ENCODE measurements around the gene ZIC5.

ZIC5 gene

DNA sequence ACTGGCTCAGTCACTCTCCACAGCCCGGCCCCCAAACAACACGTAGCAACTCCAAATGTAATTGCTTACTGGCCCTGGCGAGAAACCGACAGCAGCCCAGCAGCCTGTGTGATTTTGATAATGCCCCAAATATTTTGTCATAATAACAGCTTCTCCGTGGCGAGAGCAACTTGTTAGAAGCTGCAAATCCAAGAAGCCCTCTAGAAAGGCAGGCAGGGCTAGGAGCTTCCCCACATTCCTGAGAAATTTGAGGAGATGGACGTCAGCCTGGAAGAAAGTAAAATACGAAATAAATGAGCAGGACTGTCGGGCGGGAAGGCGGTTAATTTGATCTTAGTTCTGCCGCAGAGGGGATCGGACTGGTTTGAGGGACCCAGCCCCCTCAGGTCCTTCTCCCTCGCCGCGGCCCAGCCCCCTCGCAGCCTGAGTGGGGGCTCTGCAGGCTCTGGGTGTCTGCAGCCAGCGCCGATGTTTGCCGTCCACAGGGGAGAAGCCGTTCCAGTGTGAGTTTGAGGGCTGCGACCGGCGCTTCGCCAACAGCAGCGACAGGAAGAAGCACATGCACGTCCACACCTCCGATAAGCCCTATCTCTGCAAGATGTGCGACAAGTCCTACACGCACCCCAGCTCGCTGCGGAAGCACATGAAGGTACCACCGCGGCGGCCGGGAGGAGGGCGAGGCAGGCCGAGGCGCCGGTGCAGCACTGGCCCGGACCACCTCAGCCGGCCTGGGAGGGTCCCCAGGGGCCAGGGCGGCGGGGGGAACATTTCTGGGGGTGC, 13.1 kb upstream of the ZIC5 start:
- H3K4me3 ChIP-seq (ENCODE audit: severe bottlenecking): no peak overlapping the region
- H3K36me3 ChIP-seq (ENCODE audit: low read depth): no peaks in the 10 kb centered on the region
- H3K9me3 ChIP-seq (ENCODE audit: severe bottlenecking): no peaks in the 10 kb centered on the region
- TF ChIP-seq, protein P1, sequence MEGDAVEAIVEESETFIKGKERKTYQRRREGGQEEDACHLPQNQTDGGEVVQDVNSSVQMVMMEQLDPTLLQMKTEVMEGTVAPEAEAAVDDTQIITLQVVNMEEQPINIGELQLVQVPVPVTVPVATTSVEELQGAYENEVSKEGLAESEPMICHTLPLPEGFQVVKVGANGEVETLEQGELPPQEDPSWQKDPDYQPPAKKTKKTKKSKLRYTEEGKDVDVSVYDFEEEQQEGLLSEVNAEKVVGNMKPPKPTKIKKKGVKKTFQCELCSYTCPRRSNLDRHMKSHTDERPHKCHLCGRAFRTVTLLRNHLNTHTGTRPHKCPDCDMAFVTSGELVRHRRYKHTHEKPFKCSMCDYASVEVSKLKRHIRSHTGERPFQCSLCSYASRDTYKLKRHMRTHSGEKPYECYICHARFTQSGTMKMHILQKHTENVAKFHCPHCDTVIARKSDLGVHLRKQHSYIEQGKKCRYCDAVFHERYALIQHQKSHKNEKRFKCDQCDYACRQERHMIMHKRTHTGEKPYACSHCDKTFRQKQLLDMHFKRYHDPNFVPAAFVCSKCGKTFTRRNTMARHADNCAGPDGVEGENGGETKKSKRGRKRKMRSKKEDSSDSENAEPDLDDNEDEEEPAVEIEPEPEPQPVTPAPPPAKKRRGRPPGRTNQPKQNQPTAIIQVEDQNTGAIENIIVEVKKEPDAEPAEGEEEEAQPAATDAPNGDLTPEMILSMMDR (IDR thresholded peaks at IDR 0.05; ENCODE audit: poor library complexity, severe bottlenecking): no peak
- no peak for DNase-seq (ENCODE audit: low spot score)
- no peak overlapping the region for H3K27ac ChIP-seq (ENCODE audit: poor library complexity, severe bottlenecking)
- H3K27me3 ChIP-seq (ENCODE audit: insufficient read depth, poor library complexity, severe bottlenecking): peaks cover 86% of the 10 kb centered on the region
- ATAC-seq (ENCODE audit: low read depth): no peak
- peaks cover 3% of the 10 kb centered on the region for H3K4me1 ChIP-seq (ENCODE audit: insufficient read depth, poor library complexity, severe bottlenecking)

DNA sequence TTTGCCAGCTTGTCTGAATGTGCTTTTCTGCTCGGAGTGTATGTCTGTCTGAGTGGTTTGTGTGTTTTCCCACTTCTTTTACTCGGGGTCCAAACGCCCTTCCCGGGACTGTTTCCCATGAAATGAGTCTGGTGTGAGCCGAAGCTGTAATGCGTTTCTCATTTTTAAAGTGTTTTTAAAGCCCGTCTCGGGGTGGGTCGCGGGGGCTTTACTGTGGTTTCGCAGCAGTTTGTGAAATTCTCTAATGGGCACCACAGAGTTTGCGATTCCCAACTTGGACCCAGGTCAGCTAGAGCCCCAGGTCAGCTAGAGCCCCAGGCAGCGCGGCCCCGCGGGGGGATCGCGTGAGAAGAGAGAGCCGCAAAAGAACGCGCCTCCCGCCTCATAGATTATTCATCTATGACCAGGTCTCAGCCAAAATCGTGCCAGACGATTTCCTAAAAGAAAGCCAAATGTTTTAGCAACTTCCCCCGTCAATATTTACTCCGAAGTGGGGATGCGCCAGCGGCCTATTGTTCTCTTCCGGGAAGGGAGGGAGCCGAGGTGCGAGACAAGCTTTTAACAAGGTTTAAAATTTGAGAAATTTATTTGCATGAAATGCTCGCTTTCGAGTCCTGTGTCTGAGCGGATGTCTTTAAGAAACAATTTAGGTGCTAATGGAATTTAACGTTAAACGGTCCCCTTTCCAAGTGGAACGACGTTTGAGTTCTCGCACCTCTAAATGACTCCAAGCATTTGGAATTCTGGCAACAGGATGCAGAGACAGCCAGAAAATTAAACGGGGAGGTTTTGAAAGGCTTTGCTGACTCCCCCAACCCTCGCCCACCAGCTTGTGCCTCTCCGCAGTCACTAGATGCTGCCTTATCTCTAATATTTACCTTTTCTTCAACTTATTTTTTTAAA, 12.2 kb upstream of the ZIC5 start:
- Histone ChIP-seq H3K27ac (ENCODE audit: poor library complexity, severe bottlenecking) (no peak overlapping the region), H3K9me3 (ENCODE audit: severe bottlenecking) (no peaks in the 10 kb centered on the region), H3K36me3 (ENCODE audit: low read depth) (no peaks in the 10 kb centered on the region), H3K4me3 (ENCODE audit: severe bottlenecking) (no peak overlapping the region), H3K4me1 (ENCODE audit: insufficient read depth, poor library complexity, severe bottlenecking) (peaks cover 3% of the 10 kb centered on the region), H3K27me3 (ENCODE audit: insufficient read depth, poor library complexity, severe bottlenecking) (peaks cover 86% of the 10 kb centered on the region)
- ATAC-seq (ENCODE audit: low read depth): no peak
- DNase-seq (ENCODE audit: low spot score): no peak
- TF ChIP-seq, protein P1 (IDR thresholded peaks at IDR 0.05; ENCODE audit: poor library complexity, severe bottlenecking): no peak

DNA sequence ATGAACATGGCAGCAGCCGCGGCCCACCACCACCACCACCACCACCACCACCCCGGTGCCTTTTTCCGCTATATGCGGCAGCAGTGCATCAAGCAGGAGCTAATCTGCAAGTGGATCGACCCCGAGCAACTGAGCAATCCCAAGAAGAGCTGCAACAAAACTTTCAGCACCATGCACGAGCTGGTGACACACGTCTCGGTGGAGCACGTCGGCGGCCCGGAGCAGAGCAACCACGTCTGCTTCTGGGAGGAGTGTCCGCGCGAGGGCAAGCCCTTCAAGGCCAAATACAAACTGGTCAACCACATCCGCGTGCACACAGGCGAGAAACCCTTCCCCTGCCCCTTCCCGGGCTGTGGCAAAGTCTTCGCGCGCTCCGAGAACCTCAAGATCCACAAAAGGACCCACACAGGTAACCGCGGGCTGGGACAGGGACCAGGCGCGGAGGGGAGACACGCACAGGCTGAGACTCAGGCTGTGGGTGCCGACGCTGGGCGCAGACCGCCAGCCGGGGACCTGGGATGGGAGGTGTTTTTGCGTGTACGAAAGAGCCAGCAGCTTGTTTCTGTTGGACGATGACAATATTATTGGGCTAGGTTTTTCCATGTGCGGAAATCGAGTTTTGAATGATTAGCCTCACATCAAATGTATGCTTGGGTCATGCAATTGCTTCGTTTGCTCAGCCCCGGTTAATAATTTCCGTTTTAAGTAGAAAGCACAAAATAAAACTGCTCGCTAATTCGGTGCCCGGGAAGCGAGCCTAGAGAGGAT, 11.3 kb upstream of the ZIC5 start:
- peaks cover 3% of the 10 kb centered on the region for H3K4me1 ChIP-seq (ENCODE audit: insufficient read depth, poor library complexity, severe bottlenecking)
- H3K9me3 ChIP-seq (ENCODE audit: severe bottlenecking): no peaks in the 10 kb centered on the region
- TF ChIP-seq, protein P1 (IDR thresholded peaks at IDR 0.05; ENCODE audit: poor library complexity, severe bottlenecking): no peak
- ATAC-seq (ENCODE audit: low read depth) (no peak), DNase-seq (ENCODE audit: low spot score) (no peak)
- peaks cover 86% of the 10 kb centered on the region for H3K27me3 ChIP-seq (ENCODE audit: insufficient read depth, poor library complexity, severe bottlenecking)
- no peaks in the 10 kb centered on the region for H3K36me3 ChIP-seq (ENCODE audit: low read depth)
- no peak overlapping the region for H3K4me3 ChIP-seq (ENCODE audit: severe bottlenecking)
- no peak overlapping the region for H3K27ac ChIP-seq (ENCODE audit: poor library complexity, severe bottlenecking)

DNA sequence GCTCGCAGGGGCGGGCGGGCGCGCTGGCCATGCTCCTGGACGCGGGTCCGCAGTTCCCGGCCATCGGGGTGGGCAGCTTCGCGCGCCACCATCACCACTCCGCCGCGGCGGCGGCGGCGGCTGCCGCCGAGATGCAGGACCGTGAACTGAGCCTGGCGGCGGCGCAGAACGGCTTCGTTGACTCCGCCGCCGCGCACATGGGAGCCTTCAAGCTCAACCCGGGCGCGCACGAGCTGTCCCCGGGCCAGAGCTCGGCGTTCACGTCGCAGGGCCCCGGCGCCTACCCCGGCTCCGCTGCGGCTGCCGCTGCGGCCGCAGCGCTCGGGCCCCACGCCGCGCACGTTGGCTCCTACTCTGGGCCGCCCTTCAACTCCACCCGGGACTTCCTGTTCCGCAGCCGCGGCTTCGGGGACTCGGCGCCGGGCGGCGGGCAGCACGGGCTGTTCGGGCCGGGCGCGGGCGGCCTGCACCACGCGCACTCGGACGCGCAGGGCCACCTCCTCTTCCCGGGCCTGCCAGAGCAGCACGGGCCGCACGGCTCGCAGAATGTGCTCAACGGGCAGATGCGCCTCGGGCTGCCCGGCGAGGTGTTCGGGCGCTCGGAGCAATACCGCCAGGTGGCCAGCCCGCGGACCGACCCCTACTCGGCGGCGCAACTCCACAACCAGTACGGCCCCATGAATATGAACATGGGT, 10.6 kb upstream of the ZIC5 start:
- H3K36me3 ChIP-seq (ENCODE audit: low read depth): no peaks in the 10 kb centered on the region
- H3K27ac ChIP-seq (ENCODE audit: poor library complexity, severe bottlenecking): no peak overlapping the region
- peak overlapping the region; percentile 29 for H3K4me3 ChIP-seq (ENCODE audit: severe bottlenecking)
- TF ChIP-seq, protein P1 (IDR thresholded peaks at IDR 0.05; ENCODE audit: poor library complexity, severe bottlenecking): no peak
- peaks cover 86% of the 10 kb centered on the region for H3K27me3 ChIP-seq (ENCODE audit: insufficient read depth, poor library complexity, severe bottlenecking)
- H3K9me3 ChIP-seq (ENCODE audit: severe bottlenecking): no peaks in the 10 kb centered on the region
- DNase-seq (ENCODE audit: low spot score): no peak
- peaks cover 3% of the 10 kb centered on the region for H3K4me1 ChIP-seq (ENCODE audit: insufficient read depth, poor library complexity, severe bottlenecking)
- ATAC-seq (ENCODE audit: low read depth): peak; percentile 2; the same call in 1 of the 3 replicates
